ENCODE results near the gene ZMYM5. TPM values are rescaled to one million over a fixed set of nuclear protein-coding genes. Genes with fewer than 3 reads are reported as not detected.

Gene ZMYM5
- total and polyA plus RNA-seq, 2 of the 4 experiments (the other 2 are of a cell fraction), result 7.0 to 10.2 TPM

DNA sequence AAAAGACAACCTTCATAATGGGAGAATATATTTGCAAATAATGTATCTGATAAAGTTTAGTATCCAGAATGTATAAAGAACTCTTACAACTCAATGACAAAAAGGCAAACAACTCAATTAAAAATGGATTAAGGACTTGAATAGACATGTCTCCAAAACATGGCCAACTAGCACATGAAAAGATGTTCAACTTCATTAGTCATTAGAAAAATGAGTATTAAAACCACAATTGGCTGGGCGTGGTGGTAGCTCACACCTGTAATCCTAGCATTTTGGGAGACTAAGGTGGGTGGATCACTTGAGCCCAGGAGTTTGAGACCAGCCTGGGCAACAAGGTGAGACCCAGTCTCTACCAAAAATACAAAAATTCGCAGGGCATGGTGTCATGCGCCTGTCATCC lies 18.8 kb upstream of the ZMYM5 start:
- Histone ChIP-seq H2AFZ (replicated peaks; ENCODE audit: low read length, poor library complexity) (no peak overlapping the region), H4K20me1 (ENCODE audit: insufficient read depth, low read length) (no peaks in the 10 kb centered on the region), H2AK9ac (replicated peaks; ENCODE audit: low read depth, low read length, poor library complexity) (no peak overlapping the region), H3K9me3 (ENCODE audit: control insufficient read depth, insufficient read depth, low read length) (no peaks in the 10 kb centered on the region), H3K4ac (ENCODE audit: low read depth, low read length) (no peak overlapping the region), H2AK5ac (ENCODE audit: low read depth, low read length) (no peak overlapping the region), H3K18ac (ENCODE audit: low read depth, low read length) (no peak overlapping the region), H3K27ac (ENCODE audit: insufficient read depth, low read length) (no peak overlapping the region), H2BK15ac (ENCODE audit: low read depth, low read length) (no peak overlapping the region), H3K4me1 (ENCODE audit: control insufficient read depth, insufficient read depth, low read length) (no peaks in the 10 kb centered on the region), H3K4me2 (ENCODE audit: low read depth, low read length) (no peak overlapping the region), H4K5ac (ENCODE audit: low read depth, low read length) (no peak overlapping the region), H2BK120ac (ENCODE audit: low read depth, low read length) (no peak overlapping the region), H3K9ac (ENCODE audit: low read depth, low read length) (no peak overlapping the region), H3K56ac (ENCODE audit: extremely low read depth, insufficient read depth, low read length) (no peak overlapping the region), H3K4me3 (ENCODE audit: insufficient read depth, low read depth, low read length) (no peak overlapping the region), H3K9me1 (ENCODE audit: insufficient read depth, low read length) (no peaks in the 10 kb centered on the region), H3K23ac (ENCODE audit: low read depth, low read length) (no peak overlapping the region), H3K14ac (replicated peaks; ENCODE audit: low read depth, low read length) (no peak overlapping the region), H2BK20ac (ENCODE audit: low read depth, low read length) (no peak overlapping the region), H3K36me3 (ENCODE audit: control insufficient read depth, insufficient read depth, low read length) (no peaks in the 10 kb centered on the region), H3K79me1 (ENCODE audit: low read depth in 1 of 2, low read length in 2 of 2) (no peaks in the 10 kb centered on the region), H2BK5ac (ENCODE audit: low read depth, low read length, poor library complexity, severe bottlenecking) (no peak overlapping the region), H4K91ac (ENCODE audit: insufficient read depth, low read depth, low read length) (no peak overlapping the region), H3K27me3 (ENCODE audit: control insufficient read depth, insufficient read depth, low read length) (no peaks in the 10 kb centered on the region), H4K8ac (ENCODE audit: low read depth in 2 of 2, low read length in 2 of 2) (no peak overlapping the region)
- intact Hi-C loops (cut with micrococcal nuclease), result no loop called here
- 80% methylated on average over 1 of the region's 3 CpGs; no CpG with 5 or more reads in 1 of the 2 experiments for WGBS, 2 experiments (ENCODE audit: extremely low coverage in 2 of 2, insufficient read length in 1 of 2)
- in situ Hi-C loops (cut with MboI; ENCODE audit: low sequenced_read_pairs), result no loop called here
- DNase-seq (no peak), ATAC-seq (ENCODE audit: low read depth) (no peak)
- ChIA-PET CTCF (interaction anchor here (0.6 kb wide), 1 partner anchor 38 kb away, joined by 3 read pairs; no protein-coding TSS in a partner anchor), POLR2A (ENCODE audit: unreplicated experiment) (no interaction called here)
- no TSS peak for BruUV-seq (replicated peaks)
- TF ChIP-seq MAZ (IDR thresholded peaks at IDR 0.05; ENCODE audit: borderline replicate concordance, low read depth, low read length), result no peak
- TF ChIP-seq BHLHE40 (IDR thresholded peaks at IDR 0.05; ENCODE audit: low read depth, low read length), result no peak
- TF ChIP-seq RCOR1 (IDR thresholded peaks at IDR 0.05; ENCODE audit: insufficient replicate concordance, low read length), result no peak
- TF ChIP-seq FOS (IDR thresholded peaks at IDR 0.05; ENCODE audit: low read depth, low read length), result no peak
- TF ChIP-seq SMC3 (IDR thresholded peaks at IDR 0.05; ENCODE audit: low read depth, low read length), result no peak
- no peak for TF ChIP-seq USF2 (IDR thresholded peaks at IDR 0.05; ENCODE audit: low read depth, low read length)
- no peak for TF ChIP-seq RAD21 (IDR thresholded peaks at IDR 0.05; ENCODE audit: low read length)
- no peak for TF ChIP-seq MAFK (IDR thresholded peaks at IDR 0.05; ENCODE audit: low read depth, low read length)
- TF ChIP-seq ELK1 (IDR thresholded peaks at IDR 0.05; ENCODE audit: borderline replicate concordance, low read depth, low read length), result no peak
- no peak for TF ChIP-seq CTCF (conservative IDR thresholded peaks at IDR 0.05; ENCODE audit: low read depth, low read length)
- TF ChIP-seq CHD1 (IDR thresholded peaks at IDR 0.05; ENCODE audit: low read depth, low read length), result no peak
- TF ChIP-seq MXI1 (IDR thresholded peaks at IDR 0.05; ENCODE audit: borderline replicate concordance, low read depth, low read length), result no peak
- dilution Hi-C loops (cut with HindIII; ENCODE audit: low sequenced_read_pairs, unreplicated experiment), result no loop called here

Data from IMR-90 (cell line).